Measurements from ENCODE around the gene CACNA1A. TPM values are rescaled to one million over a fixed set of nuclear protein-coding genes. Genes with fewer than 3 reads are reported as not detected.

The CACNA1A gene
- total RNA-seq, 1 donor from 2014 or later = 16.5 TPM

DNA sequence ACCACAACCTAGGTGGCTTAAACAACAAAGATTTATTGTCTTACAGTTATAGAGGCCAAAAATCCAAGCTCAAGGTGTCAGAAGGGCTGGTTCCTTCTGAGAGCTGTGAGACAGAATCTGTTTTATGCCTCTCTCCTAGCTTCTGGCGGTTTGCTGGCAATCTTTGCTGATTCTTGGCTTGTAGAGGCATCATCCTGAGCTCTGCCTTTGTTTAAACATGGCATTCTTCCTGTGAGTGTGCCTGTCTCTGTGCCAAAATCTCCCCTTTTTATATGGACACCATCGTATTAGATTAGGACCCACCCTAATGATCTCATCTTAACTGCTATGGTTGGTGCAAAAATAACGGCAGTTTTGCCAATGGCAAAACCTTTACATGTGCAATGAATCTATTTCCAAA lies 169.1 kb downstream of the CACNA1A start:
- Histone ChIP-seq H3K4me1 (no peaks in the 10 kb centered on the region), H2AFZ (replicated peaks) (no peak overlapping the region), H3K4me3 (no peak overlapping the region), H3K4me2 (no peak overlapping the region), H3F3A (ENCODE audit: low read depth) (no peaks in the 10 kb centered on the region), H3K9ac (no peak overlapping the region), H3K36me3 (no peaks in the 10 kb centered on the region), H3K27ac (no peak overlapping the region), H3K9me3 (ENCODE audit: low read depth) (peaks cover 8% of the 10 kb centered on the region), H4K20me1 (ENCODE audit: low read depth) (no peaks in the 10 kb centered on the region), H3K79me2 (ENCODE audit: low read depth) (no peaks in the 10 kb centered on the region), H3K27me3 (no peaks in the 10 kb centered on the region)
- no peak for DNase-seq (ENCODE audit: low spot score)
- Mint-ChIP-seq H3K27ac (no peak overlapping the region), H3K4me1 (peaks cover 2% of the 10 kb centered on the region), H3K9me3 (no peaks in the 10 kb centered on the region), H3K4me3 (no peak overlapping the region), H3K36me3 (peaks cover 1% of the 10 kb centered on the region), H3K27me3 (ENCODE audit: insufficient read depth, low read depth) (peaks cover 2% of the 10 kb centered on the region)
- TF ChIP-seq EZH2phosphoT487 (IDR thresholded peaks at IDR 0.05) (no peak), EZH2 (IDR thresholded peaks at IDR 0.05) (no peak)

DNA sequence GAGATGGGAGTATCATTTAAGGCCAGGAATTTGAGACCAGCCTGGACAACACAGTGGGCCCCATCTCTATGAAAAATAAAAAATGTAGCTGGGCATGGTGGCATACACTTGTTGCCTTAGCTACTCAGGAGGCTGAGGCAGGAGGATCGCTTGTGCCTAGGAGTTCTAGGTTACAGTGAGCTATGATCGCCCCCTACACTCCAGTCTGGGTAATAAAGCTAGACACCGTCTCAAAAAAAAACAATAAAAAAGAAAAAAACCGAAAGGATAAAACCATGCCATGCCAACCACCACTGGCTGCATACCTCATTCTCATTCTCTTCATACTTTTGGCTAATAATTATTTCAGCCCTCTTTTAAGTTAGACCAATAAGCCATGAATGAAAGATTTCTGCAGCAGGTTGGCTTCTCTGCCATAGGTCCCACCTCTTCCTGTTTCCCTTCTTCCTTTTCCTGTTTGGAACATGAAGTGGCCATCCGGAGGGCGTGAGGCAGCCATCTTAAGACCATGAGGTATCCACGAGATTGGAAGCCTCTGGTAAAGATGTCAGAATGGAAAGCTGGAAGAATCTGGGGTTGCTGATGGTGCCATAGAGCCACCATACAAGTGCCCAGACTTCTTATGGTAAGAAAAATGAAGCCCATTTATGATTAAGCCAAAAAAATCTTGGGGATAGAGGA lies 171.3 kb downstream of the CACNA1A start:
- no peaks in the 10 kb centered on the region for H3K36me3 ChIP-seq
- Mint-ChIP-seq H3K9me3 (no peaks in the 10 kb centered on the region), H3K4me1 (peaks cover 2% of the 10 kb centered on the region), H3K27me3 (ENCODE audit: insufficient read depth, low read depth) (no peaks in the 10 kb centered on the region), H3K36me3 (peaks cover 1% of the 10 kb centered on the region), H3K4me3 (no peak overlapping the region), H3K27ac (no peak overlapping the region)
- peaks cover 8% of the 10 kb centered on the region for H3K9me3 ChIP-seq (ENCODE audit: low read depth)
- H3K27me3 ChIP-seq = no peaks in the 10 kb centered on the region
- no peak overlapping the region for H3K4me2 ChIP-seq
- no peak for TF ChIP-seq EZH2 (IDR thresholded peaks at IDR 0.05)
- TF ChIP-seq, protein P1, sequence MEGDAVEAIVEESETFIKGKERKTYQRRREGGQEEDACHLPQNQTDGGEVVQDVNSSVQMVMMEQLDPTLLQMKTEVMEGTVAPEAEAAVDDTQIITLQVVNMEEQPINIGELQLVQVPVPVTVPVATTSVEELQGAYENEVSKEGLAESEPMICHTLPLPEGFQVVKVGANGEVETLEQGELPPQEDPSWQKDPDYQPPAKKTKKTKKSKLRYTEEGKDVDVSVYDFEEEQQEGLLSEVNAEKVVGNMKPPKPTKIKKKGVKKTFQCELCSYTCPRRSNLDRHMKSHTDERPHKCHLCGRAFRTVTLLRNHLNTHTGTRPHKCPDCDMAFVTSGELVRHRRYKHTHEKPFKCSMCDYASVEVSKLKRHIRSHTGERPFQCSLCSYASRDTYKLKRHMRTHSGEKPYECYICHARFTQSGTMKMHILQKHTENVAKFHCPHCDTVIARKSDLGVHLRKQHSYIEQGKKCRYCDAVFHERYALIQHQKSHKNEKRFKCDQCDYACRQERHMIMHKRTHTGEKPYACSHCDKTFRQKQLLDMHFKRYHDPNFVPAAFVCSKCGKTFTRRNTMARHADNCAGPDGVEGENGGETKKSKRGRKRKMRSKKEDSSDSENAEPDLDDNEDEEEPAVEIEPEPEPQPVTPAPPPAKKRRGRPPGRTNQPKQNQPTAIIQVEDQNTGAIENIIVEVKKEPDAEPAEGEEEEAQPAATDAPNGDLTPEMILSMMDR (IDR thresholded peaks at IDR 0.05) = no peak
- TF ChIP-seq EZH2phosphoT487 (IDR thresholded peaks at IDR 0.05) = no peak
- H2AFZ ChIP-seq (replicated peaks) = no peak overlapping the region
- no peak overlapping the region for H3K4me3 ChIP-seq
- H3K79me2 ChIP-seq (ENCODE audit: low read depth) = no peaks in the 10 kb centered on the region
- no peaks in the 10 kb centered on the region for H3K4me1 ChIP-seq
- H3K27ac ChIP-seq = no peak overlapping the region
- H4K20me1 ChIP-seq (ENCODE audit: low read depth) = no peaks in the 10 kb centered on the region
- H3F3A ChIP-seq (ENCODE audit: low read depth) = no peaks in the 10 kb centered on the region
- DNase-seq (ENCODE audit: low spot score) = no peak
- H3K9ac ChIP-seq = no peak overlapping the region

DNA sequence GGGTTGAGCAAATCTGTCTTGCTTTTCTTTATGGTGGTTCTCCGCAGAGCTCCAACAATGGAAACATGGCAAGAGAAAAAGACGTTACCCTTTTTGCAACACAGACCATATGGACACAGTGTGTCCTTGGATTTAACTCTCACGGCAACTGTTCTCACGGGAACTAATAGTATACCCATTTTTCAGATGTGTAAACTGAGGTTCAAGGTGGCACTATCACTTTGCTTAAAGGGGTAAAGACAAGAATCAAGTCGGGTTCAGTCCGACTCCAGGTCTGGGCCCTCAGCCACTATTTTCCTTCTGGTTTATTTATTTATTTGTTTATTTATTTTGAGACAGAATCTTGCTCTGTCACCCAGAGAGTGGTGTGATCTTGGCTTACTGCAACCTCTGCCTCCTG lies 176.0 kb downstream of the CACNA1A start:
- no peak for DNase-seq (ENCODE audit: low spot score)
- H3K4me1 ChIP-seq = no peaks in the 10 kb centered on the region
- Mint-ChIP-seq H3K27me3 (ENCODE audit: insufficient read depth, low read depth) (peaks cover 2% of the 10 kb centered on the region), H3K9me3 (no peaks in the 10 kb centered on the region), H3K27ac (no peak overlapping the region), H3K4me1 (no peaks in the 10 kb centered on the region), H3K4me3 (no peak overlapping the region), H3K36me3 (peaks cover 1% of the 10 kb centered on the region)
- no peak overlapping the region for H3K27ac ChIP-seq
- H3K9ac ChIP-seq = no peak overlapping the region
- no peak overlapping the region for H2AFZ ChIP-seq (replicated peaks)
- H3F3A ChIP-seq (ENCODE audit: low read depth) = no peaks in the 10 kb centered on the region
- H3K27me3 ChIP-seq = no peaks in the 10 kb centered on the region
- no peaks in the 10 kb centered on the region for H3K9me3 ChIP-seq (ENCODE audit: low read depth)
- no peak overlapping the region for H3K4me2 ChIP-seq
- H4K20me1 ChIP-seq (ENCODE audit: low read depth) = no peaks in the 10 kb centered on the region
- no peaks in the 10 kb centered on the region for H3K36me3 ChIP-seq
- no peak overlapping the region for H3K4me3 ChIP-seq
- TF ChIP-seq, protein P1 (IDR thresholded peaks at IDR 0.05) = no peak
- TF ChIP-seq EZH2phosphoT487 (IDR thresholded peaks at IDR 0.05) (no peak), EZH2 (IDR thresholded peaks at IDR 0.05) (no peak)
- no peaks in the 10 kb centered on the region for H3K79me2 ChIP-seq (ENCODE audit: low read depth)

DNA sequence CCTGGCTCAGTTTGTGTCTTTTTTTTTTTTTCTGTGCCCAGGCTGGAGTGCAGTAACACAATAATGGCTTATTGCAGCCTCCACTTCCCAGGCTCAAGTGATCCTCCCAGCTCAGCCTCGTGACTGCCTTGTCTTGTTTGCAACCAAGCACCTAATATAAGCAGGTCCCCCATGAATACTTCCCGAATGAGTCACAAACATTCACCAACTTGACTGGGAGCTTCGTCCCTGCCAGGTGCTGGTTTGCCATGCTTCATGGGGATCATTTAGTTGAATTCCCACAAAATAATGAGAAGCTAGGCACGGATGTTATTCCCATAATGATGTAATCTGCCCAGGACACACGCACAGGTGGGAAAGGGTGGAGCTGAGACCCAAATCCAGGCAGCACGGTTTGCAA lies 176.5 kb downstream of the CACNA1A start:
- Mint-ChIP-seq H3K9me3 (no peaks in the 10 kb centered on the region), H3K27me3 (ENCODE audit: insufficient read depth, low read depth) (peaks cover 3% of the 10 kb centered on the region), H3K4me1 (no peaks in the 10 kb centered on the region), H3K27ac (no peak overlapping the region), H3K4me3 (no peak overlapping the region), H3K36me3 (peaks cover 1% of the 10 kb centered on the region)
- no peak overlapping the region for H3K4me3 ChIP-seq
- no peaks in the 10 kb centered on the region for H3K27me3 ChIP-seq
- H3K9ac ChIP-seq = no peak overlapping the region
- no peak for TF ChIP-seq EZH2 (IDR thresholded peaks at IDR 0.05)
- no peak for TF ChIP-seq EZH2phosphoT487 (IDR thresholded peaks at IDR 0.05)
- TF ChIP-seq, protein P1 (IDR thresholded peaks at IDR 0.05) = no peak
- no peaks in the 10 kb centered on the region for H3F3A ChIP-seq (ENCODE audit: low read depth)
- H2AFZ ChIP-seq (replicated peaks) = no peak overlapping the region
- no peaks in the 10 kb centered on the region for H3K79me2 ChIP-seq (ENCODE audit: low read depth)
- H3K4me2 ChIP-seq = no peak overlapping the region
- H3K36me3 ChIP-seq = no peaks in the 10 kb centered on the region
- H4K20me1 ChIP-seq (ENCODE audit: low read depth) = no peaks in the 10 kb centered on the region
- DNase-seq (ENCODE audit: low spot score) = no peak
- no peaks in the 10 kb centered on the region for H3K4me1 ChIP-seq
- H3K27ac ChIP-seq = no peak overlapping the region
- H3K9me3 ChIP-seq (ENCODE audit: low read depth) = no peaks in the 10 kb centered on the region

Measured in neural progenitor cell (in vitro differentiated cells).